KOPT-K1 (cell line): ENCODE measurements around the gene SYT6.
"Not testable (repeated sequence)": the region's sequence is repeated elsewhere in the genome, so short reads cannot be mapped to it uniquely, and the experiment has no call there.

Source experiments
- H3K27ac ChIP-seq: fragments of 200-600 bp; sonication (generic); 2 replicates; pipeline ENCODE4 v1.5.1; 2016; ENCODE audit warnings: antibody characterized with exemption, mild to moderate bottlenecking, low read depth, low read length; ENCODE audit not compliant: poor library complexity, severe bottlenecking
- H3K36me3 ChIP-seq: fragments of 200-600 bp; sonication (generic); 2 replicates; pipeline ENCODE4 v1.5.1; 2017; ENCODE audit warnings: antibody characterized with exemption, mild to moderate bottlenecking, low read length, moderate library complexity; ENCODE audit not compliant: insufficient read depth
- H3K9me3 ChIP-seq: fragments of 200-600 bp; sonication (generic); 2 replicates; pipeline ENCODE4 v1.5.1; 2017; ENCODE audit warnings: antibody characterized with exemption, low read length, mild to moderate bottlenecking; ENCODE audit not compliant: insufficient read depth, poor library complexity, severe bottlenecking

The SYT6 gene

GRCh38 chr1:114081437-114082303 is 72.0 kb downstream of the SYT6 start:
- Histone ChIP-seq H3K27ac (no peak overlapping the region), H3K36me3 (no peaks in the 10 kb centered on the region), H3K9me3 (no peaks in the 10 kb centered on the region)

GRCh38 chr1:114080511-114081436 is 72.9 kb downstream of the SYT6 start:
- no peak overlapping the region for H3K27ac ChIP-seq
- H3K36me3 ChIP-seq = no peaks in the 10 kb centered on the region
- H3K9me3 ChIP-seq = no peaks in the 10 kb centered on the region

- Histone ChIP-seq H3K9me3 (no peaks in the 10 kb centered on the region), H3K27ac (no peak overlapping the region), H3K36me3 (no peaks in the 10 kb centered on the region)
Observed at GRCh38 chr1:114079596-114080190, 74.0 kb downstream of the SYT6 start.

GRCh38 chr1:114078116-114078515 is 75.6 kb downstream of the SYT6 start:
- H3K9me3 ChIP-seq = peaks cover under 1% of the 10 kb centered on the region
- no peak overlapping the region for H3K27ac ChIP-seq
- no peaks in the 10 kb centered on the region for H3K36me3 ChIP-seq

- no peaks in the 10 kb centered on the region for H3K36me3 ChIP-seq
- H3K9me3 ChIP-seq = peaks cover 10% of the 10 kb centered on the region
- no peak overlapping the region for H3K27ac ChIP-seq
Observed at GRCh38 chr1:114077188-114077587, 76.5 kb downstream of the SYT6 start.

- peaks cover 17% of the 10 kb centered on the region for H3K9me3 ChIP-seq
- no peaks in the 10 kb centered on the region for H3K36me3 ChIP-seq
- no peak overlapping the region for H3K27ac ChIP-seq
Observed at GRCh38 chr1:114076308-114076707, 77.4 kb downstream of the SYT6 start.

GRCh38 chr1:114075546-114076242 is 78.0 kb downstream of the SYT6 start:
- H3K27ac ChIP-seq = no peak overlapping the region
- peaks cover 17% of the 10 kb centered on the region for H3K9me3 ChIP-seq
- no peaks in the 10 kb centered on the region for H3K36me3 ChIP-seq

- peaks cover 17% of the 10 kb centered on the region for H3K9me3 ChIP-seq
- H3K36me3 ChIP-seq = no peaks in the 10 kb centered on the region
- no peak overlapping the region for H3K27ac ChIP-seq
Observed at GRCh38 chr1:114075105-114075504, 78.6 kb downstream of the SYT6 start.

GRCh38 chr1:114072246-114072645 is 81.4 kb downstream of the SYT6 start:
- Histone ChIP-seq H3K36me3 (no peaks in the 10 kb centered on the region), H3K27ac (no peak overlapping the region), H3K9me3 (peaks cover 17% of the 10 kb centered on the region)

- H3K9me3 ChIP-seq = peaks cover 17% of the 10 kb centered on the region
- H3K36me3 ChIP-seq, H3K27ac ChIP-seq: not testable (repeated sequence)
Observed at GRCh38 chr1:114069762-114070161, 83.9 kb downstream of the SYT6 start.

- H3K27ac ChIP-seq, H3K36me3 ChIP-seq: not testable (repeated sequence)
- peaks cover 17% of the 10 kb centered on the region for H3K9me3 ChIP-seq
Observed at GRCh38 chr1:114068684-114069083, 85.0 kb downstream of the SYT6 start.

- H3K9me3 ChIP-seq = peaks cover 13% of the 10 kb centered on the region
- H3K36me3 ChIP-seq, H3K27ac ChIP-seq: not testable (repeated sequence)
Observed at GRCh38 chr1:114065671-114066070, 88.0 kb downstream of the SYT6 start.

GRCh38 chr1:114063544-114063943 is 90.1 kb downstream of the SYT6 start:
- H3K9me3 ChIP-seq = peaks cover 16% of the 10 kb centered on the region
- H3K36me3 ChIP-seq = no peaks in the 10 kb centered on the region
- no peak overlapping the region for H3K27ac ChIP-seq

- Histone ChIP-seq H3K36me3 (no peaks in the 10 kb centered on the region), H3K27ac (no peak overlapping the region), H3K9me3 (peaks cover 16% of the 10 kb centered on the region)
Observed at GRCh38 chr1:114062477-114063099, 91.1 kb downstream of the SYT6 start.
